Heart left ventricle (tissue), 13 donors: ENCODE results near the gene PDE1A.

ENCODE experiments used
- POLR2A ChIP-seq, 2 donors: fragments of 450-650 bp; IDR thresholded peaks; one replicate each; pipeline ENCODE4 v1.6.1; 2017; ENCODE audit warnings: antibody characterized with exemption in 2 of 2, mild to moderate bottlenecking in 2 of 2, moderate library complexity in 2 of 2
- TF ChIP-seq, protein P1 (sequence below), 12 donors: fragments of 200-600 bp; sonication (generic) in 4 of 12; IDR thresholded peaks; one replicate each; pipeline versions ENCODE4 v1.5.0 to v1.8.0; 2018 to 2022; ENCODE audit warnings: antibody characterized with exemption in 12 of 12, mild to moderate bottlenecking in 5 of 12
- donor health status: ischemic (EF 13 %, LVEDD 7.1; RV severe dilation, severe dysfunction).
- donor health status: DM: no; HTN: yes; CAD: no.
- donor health status: DM: no; HTN: no; CAD: no.
- donor health status: ischemic (EF 25% LVEDD 6.9; RV normal size, moderate dysfunction).
- donor health status: ischemic (EF 25% LVEDD 5.7; RV mildly dilated, moderate dysfunction).
- donor health status: ischemic (EF 35%, LVEDD 5.7; RV mildly dilated, moderate dysfunction).
- donor health status: nonischemic (EF 11% LVEDD 7.7; RV severe dilation, severe dysfunction).
- donor health status: DM: yes; HTN: yes; CAD: no.
- donor health status: PGD.
- donor health status: ischemic (EF 29% LVEDD 5.4; RV normal size, mild dysfunction).
- donor health status: nonischemic (EF 23%, LVEDD 6.1; RV moderate dilation, normal function).

DNA sequence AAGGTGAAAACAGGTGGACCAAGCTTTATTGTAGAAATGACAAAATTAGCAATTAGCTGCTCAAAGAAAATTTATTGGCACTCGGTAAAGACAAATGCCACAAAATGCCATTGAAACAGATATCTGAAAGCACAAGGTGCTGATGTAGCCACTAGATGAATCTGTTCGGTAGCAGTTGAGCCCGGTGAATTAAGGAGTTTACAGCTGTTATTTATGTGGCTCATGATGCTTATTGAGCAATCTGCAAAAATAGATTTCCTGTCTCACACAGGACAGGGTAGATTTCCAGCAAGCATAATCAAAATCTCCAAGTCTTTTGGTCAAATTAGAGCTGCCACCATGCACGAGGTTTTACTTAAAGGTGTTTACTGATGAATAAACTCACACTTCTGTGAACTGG lies 259.0 kb downstream of the PDE1A start:
- TF ChIP-seq, protein P1, sequence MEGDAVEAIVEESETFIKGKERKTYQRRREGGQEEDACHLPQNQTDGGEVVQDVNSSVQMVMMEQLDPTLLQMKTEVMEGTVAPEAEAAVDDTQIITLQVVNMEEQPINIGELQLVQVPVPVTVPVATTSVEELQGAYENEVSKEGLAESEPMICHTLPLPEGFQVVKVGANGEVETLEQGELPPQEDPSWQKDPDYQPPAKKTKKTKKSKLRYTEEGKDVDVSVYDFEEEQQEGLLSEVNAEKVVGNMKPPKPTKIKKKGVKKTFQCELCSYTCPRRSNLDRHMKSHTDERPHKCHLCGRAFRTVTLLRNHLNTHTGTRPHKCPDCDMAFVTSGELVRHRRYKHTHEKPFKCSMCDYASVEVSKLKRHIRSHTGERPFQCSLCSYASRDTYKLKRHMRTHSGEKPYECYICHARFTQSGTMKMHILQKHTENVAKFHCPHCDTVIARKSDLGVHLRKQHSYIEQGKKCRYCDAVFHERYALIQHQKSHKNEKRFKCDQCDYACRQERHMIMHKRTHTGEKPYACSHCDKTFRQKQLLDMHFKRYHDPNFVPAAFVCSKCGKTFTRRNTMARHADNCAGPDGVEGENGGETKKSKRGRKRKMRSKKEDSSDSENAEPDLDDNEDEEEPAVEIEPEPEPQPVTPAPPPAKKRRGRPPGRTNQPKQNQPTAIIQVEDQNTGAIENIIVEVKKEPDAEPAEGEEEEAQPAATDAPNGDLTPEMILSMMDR (IDR thresholded peaks at IDR 0.05) = no peak
- no peak for TF ChIP-seq POLR2A (IDR thresholded peaks at IDR 0.05)
